NCI-H82 (cell line): ENCODE data around the gene LTK.

ENCODE experiments used
- DNase-seq: peaks from one replicate; lab custom pipeline; 2025; lab: John Stamatoyannopoulos, UW

The LTK gene

GRCh38 chr15:41530363-41530956, 16.8 kb upstream of the LTK start:
- no peak for DNase-seq

DNA sequence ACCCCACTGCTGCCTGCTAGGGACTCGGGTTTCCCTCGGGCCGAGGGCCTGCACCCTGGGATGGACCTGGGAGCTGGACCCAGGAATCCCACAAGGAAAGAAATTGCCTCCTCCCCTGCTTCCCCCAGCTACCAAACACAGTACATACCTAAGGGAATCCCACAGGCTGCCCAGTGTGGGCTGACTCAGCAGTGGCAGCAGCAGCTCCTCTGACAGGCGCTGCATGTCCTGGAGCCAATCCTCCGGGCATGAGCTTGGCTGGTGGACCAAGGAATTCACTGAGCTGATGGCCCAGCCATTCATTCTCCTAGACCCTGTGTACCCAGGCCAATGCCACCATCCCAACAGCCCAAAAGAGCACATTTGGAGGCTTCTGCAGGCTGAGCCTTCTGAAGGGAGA, 9.5 kb upstream of the LTK start:
- no peak for DNase-seq

- no peak for DNase-seq
Measured at GRCh38 chr15:41521614-41522013, 8.0 kb upstream of the LTK start.

- no peak for DNase-seq
Measured at GRCh38 chr15:41520636-41521035, 7.0 kb upstream of the LTK start.

- no peak for DNase-seq
Measured at GRCh38 chr15:41517895-41518449, 4.3 kb upstream of the LTK start.

GRCh38 chr15:41512940-41513505, 604 bp downstream of the LTK start:
- DNase-seq, result peak; percentile 52

- DNase-seq, result no peak
Measured at GRCh38 chr15:41512512-41512939, 1.1 kb downstream of the LTK start.

DNA sequence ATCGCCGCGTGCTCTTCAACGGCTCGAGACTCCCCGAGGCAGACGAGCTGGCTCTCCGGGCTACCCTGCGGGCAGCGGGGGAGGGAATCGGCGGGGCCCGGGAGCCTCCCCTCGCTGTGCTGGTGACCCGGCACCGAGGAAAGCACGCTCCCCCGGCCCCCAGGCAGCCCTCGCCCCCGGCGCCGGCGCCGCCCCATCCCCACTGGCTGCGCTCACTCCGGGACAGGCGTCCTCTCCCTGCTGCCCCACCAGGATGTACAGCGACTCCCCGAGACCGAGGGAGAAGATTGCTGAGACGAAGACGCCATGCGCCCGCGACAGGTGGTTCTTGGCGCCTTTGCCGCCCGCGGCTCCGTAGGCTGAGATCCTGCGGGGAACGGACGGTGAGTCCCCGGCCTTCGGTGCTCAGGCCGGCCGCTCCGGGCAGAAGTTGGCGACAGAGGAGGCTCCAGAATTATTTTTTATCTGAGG, 1.7 kb downstream of the LTK start:
- DNase-seq, result peak; percentile 45

- DNase-seq, result no peak
Measured at GRCh38 chr15:41511331-41511898, 2.2 kb downstream of the LTK start.

- DNase-seq, result peak; percentile 16
Measured at GRCh38 chr15:41510728-41511127, 2.9 kb downstream of the LTK start.

DNA sequence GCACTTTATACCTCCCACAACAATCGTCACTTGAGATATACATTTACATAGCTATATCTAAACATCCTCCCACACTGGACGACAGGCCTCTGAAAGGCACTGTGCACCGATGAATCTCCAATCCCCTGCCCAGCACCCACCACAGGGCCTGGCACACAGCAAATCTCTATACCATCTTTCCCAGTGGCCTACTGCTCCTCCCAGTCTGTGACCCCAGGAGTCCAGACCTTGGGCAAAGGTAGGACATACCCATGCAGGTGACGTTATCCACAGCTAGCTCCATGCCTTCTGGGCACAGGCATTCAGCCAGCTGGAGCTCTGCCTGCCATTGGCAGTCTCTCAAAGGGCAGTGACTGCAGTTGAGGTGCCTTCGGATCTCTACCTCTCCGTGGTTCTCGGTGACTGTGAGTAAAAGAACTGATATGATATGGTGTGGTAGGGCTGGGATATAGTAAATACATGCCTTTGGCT, 5.8 kb downstream of the LTK start:
- no peak for DNase-seq

- DNase-seq, result no peak
Measured at GRCh38 chr15:41506796-41507341, 6.8 kb downstream of the LTK start.

- no peak for DNase-seq
Measured at GRCh38 chr15:41505776-41506175, 7.9 kb downstream of the LTK start.

- peak; percentile 13 for DNase-seq
Measured at GRCh38 chr15:41504751-41505492, 8.7 kb downstream of the LTK start.

GRCh38 chr15:41503669-41504010, 10.0 kb downstream of the LTK start:
- no peak for DNase-seq

DNA sequence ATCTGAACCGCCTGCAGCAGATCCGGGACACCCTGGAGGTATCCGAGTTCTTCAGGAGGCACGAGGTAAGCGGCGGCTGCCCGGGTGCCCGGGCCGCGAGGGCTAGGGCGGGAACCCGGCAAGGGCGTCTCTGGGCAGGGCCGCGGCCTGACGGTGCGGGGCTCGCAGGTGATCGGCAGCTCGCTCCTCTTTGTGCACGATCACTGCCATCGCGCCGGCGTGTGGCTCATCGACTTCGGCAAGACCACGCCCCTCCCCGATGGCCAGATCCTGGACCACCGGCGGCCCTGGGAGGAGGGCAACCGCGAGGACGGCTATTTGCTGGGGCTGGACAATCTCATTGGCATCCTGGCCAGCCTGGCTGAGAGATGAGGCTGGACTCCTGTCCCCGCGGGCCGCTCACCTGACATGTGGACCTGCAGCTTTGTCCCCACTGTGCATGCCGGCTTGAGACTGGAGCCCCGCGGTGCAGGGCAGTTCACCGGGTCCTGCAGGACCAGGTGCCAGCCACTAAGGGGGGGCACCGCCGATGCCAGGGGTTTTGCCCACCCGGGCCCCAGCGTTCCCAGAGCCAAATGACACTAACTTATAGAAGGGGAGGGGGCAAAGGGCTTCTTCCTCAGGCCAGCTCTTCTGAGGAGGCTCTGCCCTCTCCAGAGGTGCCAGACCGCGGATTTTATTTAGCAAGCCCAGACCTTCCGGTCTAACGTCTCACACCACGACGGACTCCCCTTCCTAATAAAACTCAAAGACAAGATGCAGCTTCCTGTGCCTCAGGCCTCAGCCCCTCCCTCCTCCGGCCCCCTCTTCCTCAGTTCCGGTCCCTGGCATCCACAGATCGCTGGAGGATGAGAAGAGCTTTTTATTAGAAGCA, 10.6 kb downstream of the LTK start:
- DNase-seq, result peak; percentile 29

DNA sequence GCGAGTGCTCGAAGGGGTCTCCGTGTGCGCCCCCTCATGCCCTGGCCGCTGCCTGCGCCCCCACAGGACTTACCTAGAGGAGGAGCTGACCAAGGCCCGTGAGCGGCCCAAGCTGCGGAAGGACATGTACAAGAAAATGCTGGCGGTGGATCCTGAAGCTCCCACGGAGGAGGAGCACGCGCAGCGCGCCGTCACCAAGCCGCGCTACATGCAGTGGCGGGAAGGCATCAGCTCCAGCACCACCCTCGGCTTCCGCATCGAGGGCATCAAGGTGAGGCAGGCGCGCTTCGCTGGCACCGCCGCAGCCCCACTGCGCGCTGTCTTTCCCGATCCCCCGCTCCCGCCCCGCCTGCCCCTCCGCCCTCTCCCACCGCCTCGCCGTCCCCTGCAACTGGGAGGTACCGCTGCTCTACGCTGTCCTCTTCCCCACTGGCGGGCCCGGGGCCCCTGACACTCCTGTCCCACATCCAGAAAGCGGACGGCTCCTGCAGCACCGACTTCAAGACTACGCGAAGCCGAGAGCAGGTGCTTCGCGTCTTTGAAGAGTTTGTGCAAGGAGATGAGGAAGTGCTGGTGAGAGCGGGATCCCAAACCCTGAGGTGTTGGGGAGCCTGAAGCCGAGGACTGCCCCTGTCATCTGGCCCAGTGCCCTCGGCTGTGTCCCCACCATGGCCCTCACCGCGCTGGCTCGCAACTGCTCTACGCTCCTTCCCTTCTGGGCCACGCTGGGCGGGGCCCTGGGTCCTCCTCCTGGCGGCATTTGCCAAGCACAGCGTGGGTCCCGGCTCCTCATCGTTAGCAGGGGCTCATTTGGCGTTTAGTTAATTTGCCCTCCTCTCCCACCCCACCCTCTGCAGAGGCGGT, 11.5 kb downstream of the LTK start:
- DNase-seq, result no peak

DNA sequence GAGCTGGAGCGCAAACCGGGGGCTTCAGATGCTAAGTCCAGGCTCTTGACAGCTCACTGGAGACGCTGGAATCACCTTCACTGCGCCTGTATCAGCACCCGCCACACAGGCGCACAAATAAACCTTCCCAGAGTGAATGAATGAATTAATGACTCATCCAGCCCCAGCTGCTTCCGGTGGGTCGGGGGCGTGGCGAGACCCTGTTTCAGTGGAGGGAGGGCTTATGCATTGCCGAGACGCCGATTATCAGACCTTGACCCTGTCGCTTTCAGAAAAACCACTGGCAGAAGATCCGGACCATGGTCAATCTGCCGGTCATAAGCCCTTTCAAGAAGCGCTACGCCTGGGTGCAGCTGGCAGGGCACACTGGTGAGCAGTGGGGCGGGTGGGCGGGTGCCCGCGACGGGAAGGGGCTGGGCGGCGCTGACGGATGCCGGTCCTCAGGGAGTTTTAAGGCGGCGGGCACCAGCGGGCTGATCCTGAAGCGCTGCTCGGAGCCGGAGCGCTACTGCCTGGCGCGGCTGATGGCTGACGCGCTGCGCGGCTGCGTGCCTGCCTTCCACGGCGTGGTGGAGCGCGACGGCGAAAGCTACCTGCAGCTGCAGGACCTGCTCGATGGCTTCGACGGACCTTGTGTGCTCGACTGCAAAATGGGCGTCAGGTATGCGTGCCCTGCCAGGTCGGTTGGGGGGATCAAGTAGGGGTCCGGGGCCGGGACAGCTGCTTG, 12.3 kb downstream of the LTK start:
- DNase-seq, result peak; percentile 69

GRCh38 chr15:41499109-41499851, 14.3 kb downstream of the LTK start:
- DNase-seq, result no peak
